GM21423 (cell line): ENCODE results near the gene OGDH.
"Not testable (repeated sequence)": the region's sequence is repeated elsewhere in the genome, so short reads cannot be mapped to it uniquely, and the experiment has no call there.

Experiments used
- ATAC-seq: cut with Tn5 transposase; IDR thresholded peaks from one replicate; pipeline ENCODE4 v1.9.1; 2021; ENCODE audit warnings: mild to moderate bottlenecking, moderate library complexity; ENCODE audit not compliant: unreplicated experiment

Gene OGDH

GRCh38 chr7:44727937-44728262 lies 121.5 kb downstream of the OGDH start:
- ATAC-seq: no peak

GRCh38 chr7:44729949-44730590 lies 123.6 kb downstream of the OGDH start:
- ATAC-seq: no peak

GRCh38 chr7:44732971-44733370 lies 126.5 kb downstream of the OGDH start:
- not testable (repeated sequence) for ATAC-seq

- no peak for ATAC-seq
Measured at GRCh38 chr7:44733708-44734481, 127.5 kb downstream of the OGDH start.

- peak; percentile 59 for ATAC-seq
Measured at GRCh38 chr7:44735403-44736165, 129.2 kb downstream of the OGDH start.

- no peak for ATAC-seq
Measured at GRCh38 chr7:44736896-44737295, 130.5 kb downstream of the OGDH start.

- ATAC-seq: no peak
Measured at GRCh38 chr7:44738051-44738723, 131.8 kb downstream of the OGDH start.

GRCh38 chr7:44738876-44739665 lies 132.6 kb downstream of the OGDH start:
- no peak for ATAC-seq

GRCh38 chr7:44740055-44740454 lies 133.6 kb downstream of the OGDH start:
- no peak for ATAC-seq

- ATAC-seq: no peak
Measured at GRCh38 chr7:44743750-44744149, 137.3 kb downstream of the OGDH start.

GRCh38 chr7:44748045-44748947 lies 141.9 kb downstream of the OGDH start, which contains the start of gene ZMIZ2:
TSS of gene ZMIZ2 (plus strand) at chr7:44748847. CDS start at chr7:44756250, 7,403 bp downstream.
- peak; percentile 57 for ATAC-seq

GRCh38 chr7:44748948-44749731 lies 142.7 kb downstream of the OGDH start:
- peak; percentile 12 for ATAC-seq

GRCh38 chr7:44749992-44750391 lies 143.6 kb downstream of the OGDH start:
- no peak for ATAC-seq

- no peak for ATAC-seq
Measured at GRCh38 chr7:44750424-44750823, 144.0 kb downstream of the OGDH start.

GRCh38 chr7:44750921-44751571 lies 144.6 kb downstream of the OGDH start:
- ATAC-seq: peak; percentile 62

- no peak for ATAC-seq
Measured at GRCh38 chr7:44752822-44753221, 146.4 kb downstream of the OGDH start.

GRCh38 chr7:44754802-44755697 lies 148.6 kb downstream of the OGDH start:
- no peak for ATAC-seq
